Measurements from ENCODE around the gene HOXC6. TPM values are rescaled to one million over a fixed set of nuclear protein-coding genes. Genes with fewer than 3 reads are reported as not detected.

The HOXC6 gene
- total RNA-seq, 1 experiment from 2014 or later, result 7.1 TPM

DNA sequence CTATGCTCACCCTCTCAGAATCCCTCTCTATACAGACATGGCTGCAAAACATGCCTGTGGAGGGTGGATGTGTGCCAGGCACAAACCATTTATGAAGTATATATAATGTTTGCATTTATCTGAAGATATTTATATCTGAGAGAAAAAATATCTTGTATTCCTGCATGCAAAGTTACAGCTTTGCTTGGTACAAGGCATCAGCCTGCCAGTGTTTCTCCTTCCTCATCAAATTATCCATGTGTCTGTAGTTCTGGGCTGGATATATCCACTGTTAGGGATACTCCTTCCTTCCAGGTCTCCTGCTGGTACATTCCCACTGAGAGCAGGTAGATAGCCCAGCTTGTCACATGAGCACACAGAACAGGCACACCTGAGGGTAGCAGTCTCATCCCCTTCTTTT is 37.4 kb downstream of the HOXC6 start:
- Mint-ChIP-seq H3K4me1 (ENCODE audit: insufficient read depth, unreplicated experiment) (peaks cover 6% of the 10 kb centered on the region), H3K27me3 (ENCODE audit: insufficient read depth, unreplicated experiment) (peaks cover 26% of the 10 kb centered on the region), H3K36me3 (ENCODE audit: insufficient read depth, unreplicated experiment) (no peaks in the 10 kb centered on the region), H3K4me3 (ENCODE audit: unreplicated experiment) (no peak overlapping the region), H3K27ac (ENCODE audit: low read depth, unreplicated experiment) (no peak overlapping the region), H3K9me3 (ENCODE audit: unreplicated experiment) (no peaks in the 10 kb centered on the region)
- intact Hi-C loops (cut with micrococcal nuclease), result no loop called here
- CTCF ChIA-PET, result interaction anchor here (1.0 kb wide), 1 partner anchor 7 kb away, joined by 3 read pairs; no protein-coding TSS in a partner anchor
- TF ChIP-seq, protein P1, sequence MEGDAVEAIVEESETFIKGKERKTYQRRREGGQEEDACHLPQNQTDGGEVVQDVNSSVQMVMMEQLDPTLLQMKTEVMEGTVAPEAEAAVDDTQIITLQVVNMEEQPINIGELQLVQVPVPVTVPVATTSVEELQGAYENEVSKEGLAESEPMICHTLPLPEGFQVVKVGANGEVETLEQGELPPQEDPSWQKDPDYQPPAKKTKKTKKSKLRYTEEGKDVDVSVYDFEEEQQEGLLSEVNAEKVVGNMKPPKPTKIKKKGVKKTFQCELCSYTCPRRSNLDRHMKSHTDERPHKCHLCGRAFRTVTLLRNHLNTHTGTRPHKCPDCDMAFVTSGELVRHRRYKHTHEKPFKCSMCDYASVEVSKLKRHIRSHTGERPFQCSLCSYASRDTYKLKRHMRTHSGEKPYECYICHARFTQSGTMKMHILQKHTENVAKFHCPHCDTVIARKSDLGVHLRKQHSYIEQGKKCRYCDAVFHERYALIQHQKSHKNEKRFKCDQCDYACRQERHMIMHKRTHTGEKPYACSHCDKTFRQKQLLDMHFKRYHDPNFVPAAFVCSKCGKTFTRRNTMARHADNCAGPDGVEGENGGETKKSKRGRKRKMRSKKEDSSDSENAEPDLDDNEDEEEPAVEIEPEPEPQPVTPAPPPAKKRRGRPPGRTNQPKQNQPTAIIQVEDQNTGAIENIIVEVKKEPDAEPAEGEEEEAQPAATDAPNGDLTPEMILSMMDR (IDR thresholded peaks at IDR 0.05; ENCODE audit: unreplicated experiment), result no peak
- POLR2A ChIA-PET, result interaction anchor here (0.6 kb wide), 1 partner anchor 9 kb away, joined by 4 read pairs; no protein-coding TSS in a partner anchor
- no TSS peak for BruUV-seq (replicated peaks)
- no peak for DNase-seq (ENCODE audit: unreplicated experiment)

DNA sequence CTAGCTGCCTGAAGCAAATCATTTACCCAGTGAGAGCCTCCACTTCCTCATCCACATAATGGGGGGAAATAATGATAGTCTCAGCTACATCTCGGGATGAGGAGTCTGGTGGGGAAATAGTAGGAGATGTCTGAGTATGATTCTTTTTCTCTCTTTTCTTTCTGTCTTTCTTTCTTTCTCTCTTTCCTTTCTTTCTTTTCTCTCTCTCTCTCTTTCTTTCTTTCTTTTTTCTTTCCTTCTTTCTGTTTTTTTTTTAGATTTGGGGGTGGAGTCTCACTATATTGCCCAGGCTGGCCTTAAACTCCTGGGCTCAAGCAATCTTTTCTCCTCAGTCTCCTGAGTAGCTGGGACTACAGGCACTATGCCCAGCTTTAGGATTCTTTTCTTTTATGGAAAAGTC is 38.2 kb downstream of the HOXC6 start:
- peaks cover 6% of the 10 kb centered on the region for H3K4me1 Mint-ChIP-seq (ENCODE audit: insufficient read depth, unreplicated experiment)
- TF ChIP-seq, protein P1 (IDR thresholded peaks at IDR 0.05; ENCODE audit: unreplicated experiment), result no peak
- ChIA-PET CTCF (no interaction called here), POLR2A (no interaction called here)
- no peak overlapping the region for H3K4me3 Mint-ChIP-seq (ENCODE audit: unreplicated experiment)
- H3K36me3 Mint-ChIP-seq (ENCODE audit: insufficient read depth, unreplicated experiment), result no peaks in the 10 kb centered on the region
- peaks cover 26% of the 10 kb centered on the region for H3K27me3 Mint-ChIP-seq (ENCODE audit: insufficient read depth, unreplicated experiment)
- DNase-seq (ENCODE audit: unreplicated experiment), result no peak
- H3K9me3 Mint-ChIP-seq (ENCODE audit: unreplicated experiment), result no peaks in the 10 kb centered on the region
- no TSS peak for BruUV-seq (replicated peaks)
- intact Hi-C loops (cut with micrococcal nuclease), result no loop called here
- no peak overlapping the region for H3K27ac Mint-ChIP-seq (ENCODE audit: low read depth, unreplicated experiment)

GRCh38 chr12:54068418-54069070 is 40.3 kb downstream of the HOXC6 start:
- Mint-ChIP-seq H3K4me3 (ENCODE audit: unreplicated experiment) (no peak overlapping the region), H3K4me1 (ENCODE audit: insufficient read depth, unreplicated experiment) (peaks cover 6% of the 10 kb centered on the region), H3K27ac (ENCODE audit: low read depth, unreplicated experiment) (no peak overlapping the region), H3K27me3 (ENCODE audit: insufficient read depth, unreplicated experiment) (peaks cover 13% of the 10 kb centered on the region), H3K9me3 (ENCODE audit: unreplicated experiment) (no peaks in the 10 kb centered on the region), H3K36me3 (ENCODE audit: insufficient read depth, unreplicated experiment) (no peaks in the 10 kb centered on the region)
- intact Hi-C loops (cut with micrococcal nuclease), result no loop called here
- TF ChIP-seq, protein P1 (IDR thresholded peaks at IDR 0.05; ENCODE audit: unreplicated experiment), result no peak
- CTCF ChIA-PET, result no interaction called here
- no TSS peak for BruUV-seq (replicated peaks)
- POLR2A ChIA-PET, result interaction anchor here (0.7 kb wide), 1 partner anchor 36 kb away, joined by 3 read pairs; the partner anchor contains the start of gene HOXC5
- no peak for DNase-seq (ENCODE audit: unreplicated experiment)

DNA sequence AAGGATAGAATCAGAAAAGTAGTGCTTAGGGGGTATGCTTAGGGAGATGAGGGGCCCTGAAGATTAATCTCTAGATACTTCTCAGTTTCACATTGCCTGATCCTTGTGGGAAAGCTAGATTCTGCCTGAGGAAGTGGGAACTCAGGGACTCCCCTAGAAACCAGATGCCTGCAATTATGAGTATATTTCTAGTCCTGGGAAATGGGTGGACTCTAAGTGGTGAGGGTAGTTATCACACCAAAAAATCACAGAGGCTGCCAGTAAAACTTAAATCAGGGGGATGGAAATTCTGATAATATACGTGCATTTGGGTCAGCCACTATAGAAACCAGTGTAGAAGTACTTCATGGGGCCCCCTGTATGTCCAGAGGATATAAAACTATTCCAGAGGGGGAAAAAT is 43.7 kb downstream of the HOXC6 start:
- no peak for DNase-seq (ENCODE audit: unreplicated experiment)
- intact Hi-C loops (cut with micrococcal nuclease), result no loop called here
- ChIA-PET CTCF (no interaction called here), POLR2A (no interaction called here)
- BruUV-seq (replicated peaks), result no TSS peak
- Mint-ChIP-seq H3K27ac (ENCODE audit: low read depth, unreplicated experiment) (no peak overlapping the region), H3K4me3 (ENCODE audit: unreplicated experiment) (no peak overlapping the region), H3K4me1 (ENCODE audit: insufficient read depth, unreplicated experiment) (peaks cover 6% of the 10 kb centered on the region), H3K9me3 (ENCODE audit: unreplicated experiment) (no peaks in the 10 kb centered on the region), H3K27me3 (ENCODE audit: insufficient read depth, unreplicated experiment) (peaks cover under 1% of the 10 kb centered on the region), H3K36me3 (ENCODE audit: insufficient read depth, unreplicated experiment) (no peaks in the 10 kb centered on the region)
- TF ChIP-seq, protein P1 (IDR thresholded peaks at IDR 0.05; ENCODE audit: unreplicated experiment), result no peak
